ENCODE results near the gene RABGAP1L. TPM values are rescaled to one million over a fixed set of nuclear protein-coding genes. Genes with fewer than 3 reads are reported as not detected.
A peak's percentile ranks its signal among the peaks of the same experiment; 100 is the strongest.
"Not testable (repeated sequence)": the region's sequence is repeated elsewhere in the genome, so short reads cannot be mapped to it uniquely, and the experiment has no call there.

The RABGAP1L gene
- total and polyA plus RNA-seq, 12 donors, result 13.0 to 167 (median 109) TPM

DNA sequence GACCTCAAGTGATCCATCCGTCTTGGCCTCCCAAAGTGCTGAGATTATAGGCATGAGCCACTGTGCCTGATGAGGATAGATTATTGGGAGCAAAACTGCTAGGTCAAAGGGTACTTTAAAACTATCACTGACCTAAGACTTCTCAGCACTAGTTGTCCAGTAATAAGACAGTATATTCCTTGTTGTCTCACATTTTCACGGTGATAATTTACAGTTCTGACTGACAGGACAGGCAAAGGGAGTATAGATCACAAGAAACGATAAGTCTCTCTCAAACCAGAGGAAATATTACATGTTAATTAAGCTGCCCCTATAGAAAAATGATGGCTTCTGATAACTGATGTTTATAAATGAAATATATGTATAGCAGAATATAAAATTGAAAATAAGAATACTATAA is 860.2 kb downstream of the RABGAP1L start:
- Histone ChIP-seq H3K27me3 (no peaks in the 10 kb centered on the region), H3K9me3 (no peaks in the 10 kb centered on the region), H3K4me3 (no peak overlapping the region), H3K36me3 (peaks cover 0 to 59% (median 33%) of the 10 kb centered on the region in 9 donors), H3K4me1 (peaks cover 0 to 20% (median 15%) of the 10 kb centered on the region in 9 donors), H3K27ac (no peak overlapping the region)
- 83 to 90% methylated on average over 3 of the region's 3 CpGs for WGBS, 2 donors
- no peak for ATAC-seq
- intact Hi-C loops (cut with DNase I), result no loop called here
- DNase-seq, result no peak
- TF ChIP-seq, protein P1, sequence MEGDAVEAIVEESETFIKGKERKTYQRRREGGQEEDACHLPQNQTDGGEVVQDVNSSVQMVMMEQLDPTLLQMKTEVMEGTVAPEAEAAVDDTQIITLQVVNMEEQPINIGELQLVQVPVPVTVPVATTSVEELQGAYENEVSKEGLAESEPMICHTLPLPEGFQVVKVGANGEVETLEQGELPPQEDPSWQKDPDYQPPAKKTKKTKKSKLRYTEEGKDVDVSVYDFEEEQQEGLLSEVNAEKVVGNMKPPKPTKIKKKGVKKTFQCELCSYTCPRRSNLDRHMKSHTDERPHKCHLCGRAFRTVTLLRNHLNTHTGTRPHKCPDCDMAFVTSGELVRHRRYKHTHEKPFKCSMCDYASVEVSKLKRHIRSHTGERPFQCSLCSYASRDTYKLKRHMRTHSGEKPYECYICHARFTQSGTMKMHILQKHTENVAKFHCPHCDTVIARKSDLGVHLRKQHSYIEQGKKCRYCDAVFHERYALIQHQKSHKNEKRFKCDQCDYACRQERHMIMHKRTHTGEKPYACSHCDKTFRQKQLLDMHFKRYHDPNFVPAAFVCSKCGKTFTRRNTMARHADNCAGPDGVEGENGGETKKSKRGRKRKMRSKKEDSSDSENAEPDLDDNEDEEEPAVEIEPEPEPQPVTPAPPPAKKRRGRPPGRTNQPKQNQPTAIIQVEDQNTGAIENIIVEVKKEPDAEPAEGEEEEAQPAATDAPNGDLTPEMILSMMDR (IDR thresholded peaks at IDR 0.05), result no peak

DNA sequence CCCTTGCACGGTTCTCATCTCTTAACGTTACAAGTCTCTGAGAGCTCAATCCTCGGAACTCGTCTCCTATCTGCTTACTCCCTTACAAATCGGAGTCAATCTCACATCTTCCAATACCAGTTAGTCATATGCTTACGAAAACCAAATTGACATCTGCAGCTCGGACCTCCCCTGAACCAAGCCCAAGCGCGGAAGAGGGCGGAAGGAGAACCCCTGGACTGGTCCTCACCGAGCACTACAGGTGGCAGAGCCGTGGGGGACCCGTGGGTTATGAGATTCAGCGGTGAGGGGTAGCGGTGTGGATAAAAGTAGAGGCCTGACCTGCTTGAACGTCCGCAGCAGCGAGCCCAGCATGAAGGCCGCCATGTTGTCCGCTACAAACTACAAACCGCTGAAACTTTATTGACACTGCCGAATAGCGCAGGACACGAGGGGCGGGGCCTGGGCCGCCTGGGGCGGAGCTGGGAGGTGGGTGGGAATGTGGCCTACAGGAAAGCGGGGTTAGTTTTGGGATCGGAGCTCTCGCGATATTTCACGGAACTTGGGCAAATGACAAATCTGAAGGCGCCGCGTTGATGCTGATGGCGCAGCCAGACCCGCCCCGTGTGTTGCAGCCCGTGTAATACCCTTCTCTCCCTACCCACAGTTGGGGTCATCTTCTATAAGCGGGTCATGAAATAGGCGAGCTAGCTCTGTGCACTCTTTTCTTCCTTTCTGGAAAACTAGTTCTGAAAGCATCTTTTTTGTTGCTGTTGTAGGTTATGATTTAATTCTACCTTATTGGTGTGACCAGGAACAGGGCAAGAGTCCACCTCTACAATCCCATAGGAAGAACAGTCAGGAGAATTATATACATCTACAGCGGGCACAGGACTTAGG is 864.0 kb downstream of the RABGAP1L start, which contains the start of gene MRPS14:
TSS of gene MRPS14 (minus strand) at position 383 of the 879 bp plus-strand sequence. CDS start at position 366, 17 bp downstream.
- H3K27me3 ChIP-seq, result no peaks in the 10 kb centered on the region
- 3 to 4% methylated on average over 42 of the region's 42 CpGs for WGBS, 2 donors
- H3K36me3 ChIP-seq, result peaks cover 0 to 21% (median 9%) of the 10 kb centered on the region in 9 donors
- DNase-seq (peak; percentile 97 to 99), ATAC-seq (peak; percentile 99 to 100 (median 99))
- peak within 1 kb of the TSS; percentile 26 to 92 (median 79) for H3K27ac ChIP-seq
- TF ChIP-seq, protein P1 (IDR thresholded peaks at IDR 0.05), result no peak
- H3K4me3 ChIP-seq, result peak within 1 kb of the TSS; percentile 69 to 93 (median 82)
- peaks cover 0 to 20% (median 14%) of the 10 kb centered on the region in 9 donors for H3K4me1 ChIP-seq
- intact Hi-C loops (cut with DNase I), result loop anchor here in 3 of 10 donors (2.0 to 10.0 kb wide), 3 partner anchors 22 to 292 kb away; no protein-coding TSS in a partner anchor
- no peaks in the 10 kb centered on the region for H3K9me3 ChIP-seq

- H3K9me3 ChIP-seq, H3K27me3 ChIP-seq, DNase-seq, ATAC-seq: not testable (repeated sequence)
- Histone ChIP-seq H3K4me3 (peak overlapping the region; percentile 69 to 93 (median 82)), H3K36me3 (peaks cover 0 to 15% (median 3%) of the 10 kb centered on the region in 9 donors), H3K27ac (peak overlapping the region in 9 of 10 donors; percentile 60 to 92 (median 82)), H3K4me1 (peaks cover 0 to 20% (median 14%) of the 10 kb centered on the region in 9 donors)
- 95 to 96% methylated on average over 2 of the region's 2 CpGs for WGBS, 2 donors
- intact Hi-C loops (cut with DNase I), result loop anchor here in 3 of 10 donors (2.0 to 10.0 kb wide), 3 partner anchors 23 to 291 kb away; no protein-coding TSS in a partner anchor
Observed at GRCh38 chr1:175023922-175024242, 864.6 kb downstream of the RABGAP1L start.

DNA sequence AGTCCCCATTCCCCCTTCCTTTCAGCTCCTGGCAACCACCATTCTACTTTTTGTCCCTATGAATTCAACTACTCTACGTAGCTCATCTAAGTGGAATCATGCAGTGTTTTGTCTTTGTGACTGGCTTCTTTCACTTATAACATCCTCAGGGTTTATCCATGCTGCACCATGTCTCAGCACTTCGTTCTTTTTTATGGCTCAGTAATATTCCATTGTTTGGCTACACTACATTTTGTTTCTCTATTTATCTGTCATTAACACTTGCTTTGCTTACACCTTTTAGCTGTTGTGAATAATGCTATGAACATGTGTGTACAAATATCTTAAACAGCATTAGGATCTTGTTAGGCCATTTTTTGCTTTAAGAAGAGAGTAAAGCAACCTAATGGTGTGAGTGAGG is 865.5 kb downstream of the RABGAP1L start:
- no peaks in the 10 kb centered on the region for H3K27me3 ChIP-seq
- 96% methylated on average over 2 of the region's 2 CpGs for WGBS, 2 donors
- H3K9me3 ChIP-seq, result no peaks in the 10 kb centered on the region
- no peak overlapping the region for H3K4me3 ChIP-seq
- H3K27ac ChIP-seq, result no peak overlapping the region
- peaks cover 0 to 8% (median 0%) of the 10 kb centered on the region in 9 donors for H3K36me3 ChIP-seq
- intact Hi-C loops (cut with DNase I), result loop anchor here in 2 of 10 donors (10.0 kb wide), 2 partner anchors 190 to 290 kb away; no protein-coding TSS in a partner anchor
- H3K4me1 ChIP-seq, result peaks cover 0 to 20% (median 14%) of the 10 kb centered on the region in 9 donors
- ATAC-seq (no peak), DNase-seq (no peak)
- TF ChIP-seq, protein P1 (IDR thresholded peaks at IDR 0.05), result no peak
